H1 (cell line): ENCODE results near the gene ADAT3. TPM values are rescaled to one million over a fixed set of nuclear protein-coding genes. Genes with fewer than 3 reads are reported as not detected.

Experiments
- CTCF ChIA-PET: fragments of 300-600 bp; sonication (Branson Sonifier 250); formaldehyde crosslinking; loops from one replicate; lab custom pipeline; 2021; ENCODE audit not compliant: partially characterized antibody; lab: Charles Lee
- POLR2A ChIA-PET: fragments of 300-600 bp; sonication (Branson Sonifier 250); formaldehyde crosslinking; loops from one replicate; lab custom pipeline; 2021; ENCODE audit warnings: inconsistent platforms; ENCODE audit not compliant: partially characterized antibody; lab: Charles Lee
- DNase-seq, 2 experiments: peaks; one replicate each; pipeline versions ENCODE4 v3.0.0 to v3.0.0-alpha.2; 2010 to 2022; ENCODE audit warnings: low spot score in 2 of 2, low read depth in 1 of 2, mixed read lengths in 1 of 2
- FAIRE-seq: peaks from 2 replicates; lab custom pipeline; 2011; peaks lifted over from hg19 to GRCh38; lab: Jason Lieb, UNC
- H2AFZ ChIP-seq: 2 replicates; pipeline ENCODE4 v1.8.1; 2012; ENCODE audit warnings: low read length, inconsistent platforms
- H2AK5ac ChIP-seq: 2 replicates; pipeline ENCODE4 v1.6.1; 2013; ENCODE audit warnings: low read depth, low read length
- H2BK120ac ChIP-seq: replicated peaks from 2 replicates; pipeline ENCODE3; 2013; ENCODE audit warnings: low read depth, low read length, inconsistent platforms
- H2BK12ac ChIP-seq: 2 replicates; pipeline ENCODE4 v1.6.1; 2013; ENCODE audit warnings: low read depth, low read length
- H2BK15ac ChIP-seq: 2 replicates; pipeline ENCODE4 v1.6.1; 2013; ENCODE audit warnings: low read length
- H2BK20ac ChIP-seq: 2 replicates; pipeline ENCODE4 v1.6.1; 2013; ENCODE audit warnings: low read length
- H2BK5ac ChIP-seq: 2 replicates; pipeline ENCODE4 v1.6.1; 2013; ENCODE audit warnings: low read depth, low read length
- H3K14ac ChIP-seq: 2 replicates; pipeline ENCODE4 v1.6.1; 2013; ENCODE audit warnings: inconsistent platforms; ENCODE audit not compliant: insufficient read length
- H3K18ac ChIP-seq: 2 replicates; pipeline ENCODE4 v1.6.1; 2013; ENCODE audit warnings: low read length; ENCODE audit errors: extremely low read depth
- H3K23ac ChIP-seq: 2 replicates; pipeline ENCODE4 v1.6.1; 2013; ENCODE audit warnings: inconsistent platforms; ENCODE audit not compliant: insufficient read length
- H3K23me2 ChIP-seq: 2 replicates; pipeline ENCODE4 v1.6.1; 2013; ENCODE audit warnings: low read depth, low read length
- H3K27ac ChIP-seq: 2 replicates; pipeline ENCODE4 v1.6.1; 2011; ENCODE audit warnings: low read depth, low read length, inconsistent platforms
- H3K27me3 ChIP-seq, 4 experiments: replicated peaks in 1 of 4; 1 replicate in 1 of 4; 2 replicates in 3 of 4; pipeline versions ENCODE4 v1.6.1 to v1.8.1; 2011 to 2013; ENCODE audit warnings: low read length in 3 of 4, mild to moderate bottlenecking in 3 of 4, inconsistent platforms in 2 of 4, mixed read lengths in 2 of 4, moderate library complexity in 1 of 4; ENCODE audit not compliant: control insufficient read depth in 3 of 4, insufficient read depth in 3 of 4; ENCODE audit errors: extremely low read depth in 1 of 4
- H3K36me3 ChIP-seq, 4 experiments: 2 replicates each; pipeline versions ENCODE4 v1.6.1 to v1.8.1; 2011 to 2013; ENCODE audit warnings: mild to moderate bottlenecking in 4 of 4, low read length in 3 of 4, moderate library complexity in 2 of 4, control low read depth in 1 of 4, inconsistent platforms in 1 of 4; ENCODE audit not compliant: insufficient read depth in 4 of 4, control insufficient read depth in 2 of 4
- H3K4ac ChIP-seq: replicated peaks from 2 replicates; pipeline ENCODE3; 2013; ENCODE audit warnings: low read length, low read depth, mixed read lengths, inconsistent platforms; ENCODE audit not compliant: insufficient read length
- H3K4me1 ChIP-seq, 4 experiments: replicated peaks in 1 of 4; 1 replicate in 1 of 4; 2 replicates in 3 of 4; pipeline versions ENCODE4 v1.6.1 to v1.8.1; 2011 to 2013; ENCODE audit warnings: low read length in 3 of 4, inconsistent platforms in 2 of 4, mixed read lengths in 1 of 4; ENCODE audit not compliant: insufficient read depth in 4 of 4, control insufficient read depth in 3 of 4
- H3K4me2 ChIP-seq, 2 experiments: 2 replicates each; pipeline versions ENCODE4 v1.6.1 to v1.8.1; 2011 to 2013; ENCODE audit warnings: low read depth in 2 of 2, low read length in 2 of 2, control low read depth in 1 of 2, inconsistent platforms in 1 of 2, mild to moderate bottlenecking in 1 of 2; ENCODE audit not compliant: insufficient read depth in 1 of 2
- H3K4me3 ChIP-seq, 4 experiments: fragments of 200-600, 300-600 bp in 1 of 4; sonication (generic), shearing (Covaris generic), sonication (Bioruptor Twin) in 1 of 4; 2 replicates each; pipeline versions ENCODE4 v1.5.1 to v1.8.1; 2011 to 2016; ENCODE audit warnings: low read length in 4 of 4, low read depth in 3 of 4, control low read depth in 2 of 4, inconsistent platforms in 2 of 4, mild to moderate bottlenecking in 2 of 4, mixed read lengths in 1 of 4, moderate library complexity in 1 of 4; ENCODE audit not compliant: insufficient read depth in 2 of 4; ENCODE audit errors: extremely low read depth in 1 of 4
- H3K56ac ChIP-seq: replicated peaks from 2 replicates; pipeline ENCODE3; 2013; ENCODE audit warnings: low read depth, mild to moderate bottlenecking, mixed read lengths, low read length, inconsistent platforms; ENCODE audit not compliant: insufficient read length
- H3K79me1 ChIP-seq: 2 replicates; pipeline ENCODE4 v1.6.1; 2013; ENCODE audit warnings: low read depth, low read length, control low read depth
- H3K79me2 ChIP-seq, 2 experiments: 2 replicates each; pipeline versions ENCODE4 v1.6.1 to v1.8.1; 2012 to 2013; ENCODE audit warnings: low read length in 2 of 2, mild to moderate bottlenecking in 2 of 2, inconsistent platforms in 1 of 2; ENCODE audit not compliant: insufficient read depth in 2 of 2, control insufficient read depth in 1 of 2
- H3K9ac ChIP-seq, 4 experiments: replicated peaks in 1 of 4; 1 replicate in 1 of 4; 2 replicates in 3 of 4; pipeline versions ENCODE4 v1.6.1 to v1.8.1; 2011 to 2013; ENCODE audit warnings: low read depth in 3 of 4, low read length in 3 of 4, control low read depth in 2 of 4, mild to moderate bottlenecking in 2 of 4, moderate library complexity in 2 of 4, inconsistent platforms in 1 of 4; ENCODE audit errors: extremely low read depth in 1 of 4
- H3K9me3 ChIP-seq, 2 experiments: 2 replicates each; pipeline versions ENCODE4 v1.6.1 to v1.8.1; 2012 to 2013; ENCODE audit warnings: mild to moderate bottlenecking in 2 of 2, moderate library complexity in 2 of 2, control low read depth in 1 of 2, inconsistent platforms in 1 of 2, low read depth in 1 of 2, low read length in 1 of 2, mixed read lengths in 1 of 2; ENCODE audit not compliant: insufficient read depth in 2 of 2
- H4K20me1 ChIP-seq, 2 experiments: replicated peaks in 1 of 2; 2 replicates each; pipeline versions ENCODE3 to v1.8.1; 2011 to 2013; ENCODE audit warnings: inconsistent platforms in 2 of 2, low read length in 2 of 2, mild to moderate bottlenecking in 1 of 2; ENCODE audit not compliant: insufficient read depth in 2 of 2, control insufficient read depth in 1 of 2
- H4K5ac ChIP-seq: 2 replicates; pipeline ENCODE4 v1.6.1; 2013; ENCODE audit warnings: low read length, low read depth, mixed read lengths, inconsistent platforms; ENCODE audit not compliant: insufficient read length
- H4K8ac ChIP-seq: 2 replicates; pipeline ENCODE4 v1.8.0; 2013; ENCODE audit warnings: mild to moderate bottlenecking, moderate library complexity, low read length, inconsistent platforms; ENCODE audit not compliant: insufficient read depth; ENCODE audit errors: extremely low read depth
- H4K91ac ChIP-seq: replicated peaks from 2 replicates; pipeline ENCODE3; 2013; ENCODE audit warnings: low read length, mixed read lengths, inconsistent platforms; ENCODE audit not compliant: insufficient read length
- ASH2L ChIP-seq: fragments of 200-600, 300-600 bp; sonication (generic); IDR thresholded peaks from one replicate; pipeline ENCODE4 v1.7.1; 2017; ENCODE audit warnings: low read length
- CBX5 ChIP-seq: fragments of 300-800, 300-1000 bp; sonication (generic); IDR thresholded peaks from 2 replicates; pipeline ENCODE4 v1.7.1; 2016; ENCODE audit warnings: antibody characterized with exemption, low read length, low read depth
- FOSL1 ChIP-seq: IDR thresholded peaks from 2 replicates; pipeline ENCODE4 v1.6.1; 2011; ENCODE audit warnings: mild to moderate bottlenecking, low read depth, low read length, moderate library complexity; ENCODE audit not compliant: insufficient read depth
- JUN ChIP-seq: IDR thresholded peaks from 2 replicates; pipeline ENCODE4 v1.6.1; 2011; ENCODE audit warnings: low read depth, mild to moderate bottlenecking, improper control_type of control experiment, low read length
- JUND ChIP-seq: IDR thresholded peaks from 2 replicates; pipeline ENCODE4 v1.6.1; 2011; ENCODE audit warnings: mild to moderate bottlenecking, improper control_type of control experiment, low read length
- KDM4A ChIP-seq: IDR thresholded peaks from one replicate; pipeline ENCODE4 v1.7.1; 2012; ENCODE audit warnings: low read depth, mild to moderate bottlenecking, moderate library complexity, low read length, inconsistent platforms; ENCODE audit not compliant: severe bottlenecking
- MAFK ChIP-seq: IDR thresholded peaks from 2 replicates; pipeline ENCODE4 v1.6.1; 2012; ENCODE audit warnings: low read depth, mild to moderate bottlenecking, improper control_type of control experiment, low read length
- POLR2AphosphoS5 ChIP-seq: IDR thresholded peaks from 2 replicates; pipeline ENCODE4 v1.6.1; 2011; ENCODE audit warnings: low read depth, low read length
- SRF ChIP-seq: IDR thresholded peaks from 2 replicates; pipeline ENCODE4 v1.6.1; 2011; ENCODE audit warnings: mild to moderate bottlenecking, low read depth, low read length, moderate library complexity
- SUZ12 ChIP-seq: fragments of 200-600 bp; sonication (generic); IDR thresholded peaks from 2 replicates; pipeline ENCODE4 v1.6.1; 2012; ENCODE audit warnings: mild to moderate bottlenecking, inconsistent platforms, low read length, moderate library complexity, mixed read lengths
- TCF12 ChIP-seq: IDR thresholded peaks from 2 replicates; pipeline ENCODE4 v1.6.1; 2011; ENCODE audit warnings: low read depth, mild to moderate bottlenecking, low read length
- YY1 ChIP-seq: IDR thresholded peaks from 2 replicates; pipeline ENCODE4 v1.6.1; 2011; ENCODE audit warnings: low read depth, mild to moderate bottlenecking, low read length
- WGBS, 2 experiments: shearing (Covaris generic) in 1 of 2; methylation state at CpG; one replicate each; pipeline versions ENCODE4 v1.1.6 to v1.1.7; 2013 to 2015; ENCODE audit warnings: low lambda C conversion rate in 2 of 2, mixed read lengths in 2 of 2, inconsistent platforms in 1 of 2, low coverage in 1 of 2, missing lambda C conversion rate in 1 of 2; ENCODE audit not compliant: insufficient replicate concordance in 2 of 2, insufficient coverage in 1 of 2, insufficient read length in 1 of 2; ENCODE audit errors: extremely low coverage in 1 of 2, missing lambda C conversion rate in 1 of 2; 5-methylcytosine and 5-hydroxymethylcytosine counted together
- polyA plus RNA-seq, 7 experiments: library from polyadenylated mRNA; depleted of rRNA in 3 of 7; stranded (reverse) in 5 of 7; unstranded in 2 of 7; fragments of >200 nt in 5 of 7; fragments of 200-250 nt in 2 of 7; gene quantifications; 1 replicate in 5 of 7; 2 replicates in 1 of 7; 4 replicates in 1 of 7; pipeline versions ENCODE4 v1.2.1 to v1.2.3, GENCODE V29; 2011 to 2013; ENCODE audit warnings: missing spikeins in 2 of 7, mixed read lengths in 2 of 7
- total RNA-seq: library from RNA; stranded (reverse); fragmentation: NEBNext Ultra II Directional; extraction: Animal tissue kit (Norgen Biotek cat#: 25700); gene quantifications from 2 replicates; pipeline ENCODE4 v1.2.1, GENCODE V29; 2021

The ADAT3 gene
- total and polyA plus RNA-seq, 2 of the 8 experiments (the other 6 are each of a cell fraction or from before 2014, with no cell fraction given) = 5.4 to 10.8 TPM

DNA sequence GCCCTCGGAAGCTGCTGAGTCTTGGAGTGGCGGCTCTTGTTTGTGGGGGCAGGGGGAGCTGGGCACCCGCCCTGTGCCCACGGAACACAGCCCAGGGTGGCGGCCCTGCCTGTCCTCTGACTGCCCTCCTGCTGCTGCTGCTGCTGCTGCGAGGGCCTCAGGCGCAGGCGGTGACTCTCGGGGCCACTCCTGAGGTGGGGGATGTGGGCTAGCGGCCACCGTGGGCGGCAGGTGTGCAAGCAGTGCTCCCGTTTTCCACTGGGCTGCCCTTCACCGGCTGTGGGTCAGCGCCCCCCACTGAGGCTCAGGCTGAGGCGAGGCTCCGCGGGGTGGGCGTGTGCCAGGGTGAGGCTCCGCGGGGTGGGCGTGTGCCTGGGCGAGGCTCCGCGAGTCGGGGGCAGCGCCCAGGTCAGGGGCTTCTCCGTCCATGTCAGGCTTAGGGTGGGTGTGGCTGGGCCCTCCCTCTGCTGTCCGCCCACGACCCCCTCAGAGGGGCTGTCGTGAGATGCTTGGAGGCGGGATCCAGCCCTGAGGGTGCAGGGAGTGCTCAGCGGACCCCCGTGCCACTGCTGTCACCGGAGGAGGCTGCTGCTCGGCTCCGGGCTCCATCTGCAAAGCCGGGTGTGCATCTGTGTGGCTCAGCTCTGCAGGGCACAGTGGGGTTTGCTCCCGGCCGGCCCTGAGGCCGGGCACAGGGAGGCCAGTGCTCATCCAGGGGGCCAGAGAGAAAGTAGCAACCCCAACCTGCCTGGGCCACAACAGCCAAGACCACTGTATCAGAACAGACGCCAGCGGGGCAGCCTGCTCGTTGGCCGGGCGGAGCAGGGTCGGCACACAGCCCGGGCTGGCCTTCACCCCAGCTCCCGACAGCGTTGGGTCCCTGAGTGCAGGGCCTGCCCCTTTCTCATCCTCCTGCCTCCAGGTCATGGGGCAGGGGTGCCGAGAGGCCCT lies 50.2 kb downstream of the ADAT3 start:
- Histone ChIP-seq H3K23ac (no peak overlapping the region), H2AK5ac (no peak overlapping the region), H3K14ac (no peak overlapping the region), H4K8ac (peak overlapping the region; percentile 51), H3K79me1 (peaks cover 28% of the 10 kb centered on the region), H3K4me3 (no peak overlapping the region), H3K4me1 (peaks cover 0 to 14% (median 9%) of the 10 kb centered on the region in 4 experiments; a peak in 5 of 7 replicates), H2AFZ (no peak overlapping the region), H3K9me3 (no peaks in the 10 kb centered on the region; a peak in 1 of 4 replicates), H2BK15ac (no peak overlapping the region), H2BK20ac (no peak overlapping the region), H3K56ac (no peak overlapping the region), H4K20me1 (peaks cover 44 to 60% of the 10 kb centered on the region in 2 experiments), H3K27me3 (no peaks in the 10 kb centered on the region), H3K9ac (no peak overlapping the region; a peak in 1 of 7 replicates), H3K18ac (no peak overlapping the region), H3K4me2 (no peak overlapping the region), H2BK12ac (no peak overlapping the region), H2BK120ac (no peak overlapping the region), H3K27ac (no peak overlapping the region), H3K36me3 (no peaks in the 10 kb centered on the region; a peak in 2 of 8 replicates), H4K91ac (no peak overlapping the region), H2BK5ac (no peak overlapping the region), H4K5ac (no peak overlapping the region), H3K23me2 (no peaks in the 10 kb centered on the region), H3K79me2 (peaks cover 25 to 88% of the 10 kb centered on the region in 2 experiments), H3K4ac (no peak overlapping the region)
- ChIA-PET CTCF (interaction anchor here (0.9 to 2.6 kb wide), 8 partner anchors 9 to 161 kb away, joined by 3 to 13 read pairs (median 3); no protein-coding TSS in a partner anchor), POLR2A (no interaction called here)
- FAIRE-seq (no peak), DNase-seq (no peak)
- 85% methylated on average over 37 of the region's 51 CpGs; no CpG with 5 or more reads in 1 of the 2 experiments for WGBS, 2 experiments
- TF ChIP-seq ASH2L = no peak
- TF ChIP-seq KDM4A = no peak
- no peak for TF ChIP-seq SUZ12
- no peak for TF ChIP-seq CBX5
- TF ChIP-seq MAFK = no peak
- TF ChIP-seq JUND = no peak
- no peak for TF ChIP-seq JUN
- no peak for TF ChIP-seq POLR2AphosphoS5
- TF ChIP-seq YY1 = no peak
- TF ChIP-seq FOSL1 = no peak
- TF ChIP-seq SRF = no peak
- TF ChIP-seq TCF12 = no peak
